Measurements from ENCODE around the gene AKAP10. TPM values are rescaled to one million over a fixed set of nuclear protein-coding genes. Genes with fewer than 3 reads are reported as not detected.

The AKAP10 gene
- total RNA-seq, 1 experiment from 2014 or later = 31.6 TPM

GRCh38 chr17:19874256-19874655, 103.4 kb downstream of the AKAP10 start:
- intact Hi-C loops (cut with micrococcal nuclease) = no loop called here
- no peaks in the 10 kb centered on the region for H4K20me1 ChIP-seq (ENCODE audit: insufficient read depth)
- H3K4me1 ChIP-seq (ENCODE audit: control insufficient read depth in 1 of 2, insufficient read depth in 2 of 2, low read length in 2 of 2) = no peaks in the 10 kb centered on the region
- RAD21 ChIA-PET (ENCODE audit: low non-redundant PET in 1 of 2, low total read pairs in 2 of 2, uncharacterized antibody in 2 of 2, unreplicated experiment in 2 of 2) = no interaction called here
- H3K27me3 ChIP-seq (ENCODE audit: insufficient read depth, low read length) = no peaks in the 10 kb centered on the region
- H3K27ac ChIP-seq (ENCODE audit: low read depth, low read length) = no peak overlapping the region
- TF ChIP-seq TCF7L2 (IDR thresholded peaks at IDR 0.05; ENCODE audit: borderline replicate concordance, extremely low read depth, insufficient read depth, insufficient read length) = no peak
- TF ChIP-seq, protein P1, sequence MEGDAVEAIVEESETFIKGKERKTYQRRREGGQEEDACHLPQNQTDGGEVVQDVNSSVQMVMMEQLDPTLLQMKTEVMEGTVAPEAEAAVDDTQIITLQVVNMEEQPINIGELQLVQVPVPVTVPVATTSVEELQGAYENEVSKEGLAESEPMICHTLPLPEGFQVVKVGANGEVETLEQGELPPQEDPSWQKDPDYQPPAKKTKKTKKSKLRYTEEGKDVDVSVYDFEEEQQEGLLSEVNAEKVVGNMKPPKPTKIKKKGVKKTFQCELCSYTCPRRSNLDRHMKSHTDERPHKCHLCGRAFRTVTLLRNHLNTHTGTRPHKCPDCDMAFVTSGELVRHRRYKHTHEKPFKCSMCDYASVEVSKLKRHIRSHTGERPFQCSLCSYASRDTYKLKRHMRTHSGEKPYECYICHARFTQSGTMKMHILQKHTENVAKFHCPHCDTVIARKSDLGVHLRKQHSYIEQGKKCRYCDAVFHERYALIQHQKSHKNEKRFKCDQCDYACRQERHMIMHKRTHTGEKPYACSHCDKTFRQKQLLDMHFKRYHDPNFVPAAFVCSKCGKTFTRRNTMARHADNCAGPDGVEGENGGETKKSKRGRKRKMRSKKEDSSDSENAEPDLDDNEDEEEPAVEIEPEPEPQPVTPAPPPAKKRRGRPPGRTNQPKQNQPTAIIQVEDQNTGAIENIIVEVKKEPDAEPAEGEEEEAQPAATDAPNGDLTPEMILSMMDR (IDR thresholded peaks at IDR 0.05 in 2 of 3, conservative IDR thresholded peaks at IDR 0.05 in 1 of 3; ENCODE audit: borderline replicate concordance in 1 of 3, insufficient read depth in 1 of 3, low read depth in 2 of 3, low read length in 2 of 3) = no peak
- no peak for TF ChIP-seq CBX3 (IDR thresholded peaks at IDR 0.05; ENCODE audit: low read depth)
- TF ChIP-seq FOSL1 (IDR thresholded peaks at IDR 0.05; ENCODE audit: low read depth) = no peak
- TF ChIP-seq SP1 (IDR thresholded peaks at IDR 0.05; ENCODE audit: low read depth) = no peak
- no peak for TF ChIP-seq ZFX (IDR thresholded peaks at IDR 0.05)
- no peak for TF ChIP-seq EZH2 (IDR thresholded peaks at IDR 0.05)
- TF ChIP-seq POLR2AphosphoS5 (IDR thresholded peaks at IDR 0.05; ENCODE audit: low read depth, low read length) = no peak
- TF ChIP-seq ZNF274 (IDR thresholded peaks at IDR 0.05; ENCODE audit: low read depth, low read length) = no peak
- no peak for TF ChIP-seq POLR2A (IDR thresholded peaks at IDR 0.05; ENCODE audit: borderline replicate concordance, extremely low read depth, insufficient read depth, insufficient read length)
- no peak for TF ChIP-seq YY1 (IDR thresholded peaks at IDR 0.05; ENCODE audit: extremely low read depth, insufficient replicate concordance, low read depth, low read length)
- TF ChIP-seq, protein P2, sequence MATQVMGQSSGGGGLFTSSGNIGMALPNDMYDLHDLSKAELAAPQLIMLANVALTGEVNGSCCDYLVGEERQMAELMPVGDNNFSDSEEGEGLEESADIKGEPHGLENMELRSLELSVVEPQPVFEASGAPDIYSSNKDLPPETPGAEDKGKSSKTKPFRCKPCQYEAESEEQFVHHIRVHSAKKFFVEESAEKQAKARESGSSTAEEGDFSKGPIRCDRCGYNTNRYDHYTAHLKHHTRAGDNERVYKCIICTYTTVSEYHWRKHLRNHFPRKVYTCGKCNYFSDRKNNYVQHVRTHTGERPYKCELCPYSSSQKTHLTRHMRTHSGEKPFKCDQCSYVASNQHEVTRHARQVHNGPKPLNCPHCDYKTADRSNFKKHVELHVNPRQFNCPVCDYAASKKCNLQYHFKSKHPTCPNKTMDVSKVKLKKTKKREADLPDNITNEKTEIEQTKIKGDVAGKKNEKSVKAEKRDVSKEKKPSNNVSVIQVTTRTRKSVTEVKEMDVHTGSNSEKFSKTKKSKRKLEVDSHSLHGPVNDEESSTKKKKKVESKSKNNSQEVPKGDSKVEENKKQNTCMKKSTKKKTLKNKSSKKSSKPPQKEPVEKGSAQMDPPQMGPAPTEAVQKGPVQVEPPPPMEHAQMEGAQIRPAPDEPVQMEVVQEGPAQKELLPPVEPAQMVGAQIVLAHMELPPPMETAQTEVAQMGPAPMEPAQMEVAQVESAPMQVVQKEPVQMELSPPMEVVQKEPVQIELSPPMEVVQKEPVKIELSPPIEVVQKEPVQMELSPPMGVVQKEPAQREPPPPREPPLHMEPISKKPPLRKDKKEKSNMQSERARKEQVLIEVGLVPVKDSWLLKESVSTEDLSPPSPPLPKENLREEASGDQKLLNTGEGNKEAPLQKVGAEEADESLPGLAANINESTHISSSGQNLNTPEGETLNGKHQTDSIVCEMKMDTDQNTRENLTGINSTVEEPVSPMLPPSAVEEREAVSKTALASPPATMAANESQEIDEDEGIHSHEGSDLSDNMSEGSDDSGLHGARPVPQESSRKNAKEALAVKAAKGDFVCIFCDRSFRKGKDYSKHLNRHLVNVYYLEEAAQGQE (IDR thresholded peaks at IDR 0.05; ENCODE audit: low read depth) = no peak
- TF ChIP-seq, protein P3, sequence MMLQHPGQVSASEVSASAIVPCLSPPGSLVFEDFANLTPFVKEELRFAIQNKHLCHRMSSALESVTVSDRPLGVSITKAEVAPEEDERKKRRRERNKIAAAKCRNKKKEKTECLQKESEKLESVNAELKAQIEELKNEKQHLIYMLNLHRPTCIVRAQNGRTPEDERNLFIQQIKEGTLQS (IDR thresholded peaks at IDR 0.05) = no peak
- no peak for TF ChIP-seq MAX (IDR thresholded peaks at IDR 0.05)
- no peak for DNase-seq (ENCODE audit: low read depth, low spot score)
- no peak overlapping the region for H3K9ac ChIP-seq (ENCODE audit: low read length)
- BruUV-seq (replicated peaks) = no TSS peak
- CTCF ChIA-PET = no interaction called here
- no peak overlapping the region for H3K4me2 ChIP-seq (ENCODE audit: low read length)
- H3K9me2 ChIP-seq (ENCODE audit: insufficient read depth) = no peaks in the 10 kb centered on the region
- no peak overlapping the region for H3K4me3 ChIP-seq (replicated peaks in 1 of 2; ENCODE audit: low read depth in 1 of 2, low read length in 2 of 2)
- H3K79me2 ChIP-seq (ENCODE audit: insufficient read depth, low read length) = no peaks in the 10 kb centered on the region
- no peaks in the 10 kb centered on the region for H3K9me3 ChIP-seq (ENCODE audit: control insufficient read depth in 1 of 2, insufficient read depth in 1 of 2, low read depth in 1 of 2, low read length in 2 of 2)
- ATAC-seq = no peak
- no peak overlapping the region for H2AFZ ChIP-seq (ENCODE audit: low read depth, low read length, poor library complexity, severe bottlenecking)
- POLR2A ChIA-PET = no interaction called here
- H3K36me3 ChIP-seq (ENCODE audit: control insufficient read depth in 1 of 2, insufficient read depth in 2 of 2, low read length in 2 of 2) = no peaks in the 10 kb centered on the region
